Epithelial cell of proximal tubule (primary cell): Measurements from ENCODE around the gene NCKAP1. TPM values are rescaled to one million over a fixed set of nuclear protein-coding genes. Genes with fewer than 3 reads are reported as not detected.

Experiments
- DNase-seq: peaks from one replicate; pipeline ENCODE4 v3.0.0-alpha.2; 2011; ENCODE audit warnings: low read depth
- H3K4me3 ChIP-seq: 2 replicates; pipeline ENCODE4 v1.5.1; 2011; ENCODE audit warnings: low read depth, mild to moderate bottlenecking, low read length
- total RNA-seq: library from RNA; depleted of rRNA; stranded (reverse); fragments of >200 nt; gene quantifications from 2 replicates; pipeline ENCODE4 v1.2.3, GENCODE V29; 2015
- TF ChIP-seq, protein P1 (sequence below): conservative IDR thresholded peaks from 2 replicates; pipeline ENCODE4 v1.5.1; 2012; ENCODE audit warnings: low read depth, mild to moderate bottlenecking, low read length

NCKAP1 gene
- total RNA-seq, 1 donor from 2014 or later, result 79.5 TPM

DNA sequence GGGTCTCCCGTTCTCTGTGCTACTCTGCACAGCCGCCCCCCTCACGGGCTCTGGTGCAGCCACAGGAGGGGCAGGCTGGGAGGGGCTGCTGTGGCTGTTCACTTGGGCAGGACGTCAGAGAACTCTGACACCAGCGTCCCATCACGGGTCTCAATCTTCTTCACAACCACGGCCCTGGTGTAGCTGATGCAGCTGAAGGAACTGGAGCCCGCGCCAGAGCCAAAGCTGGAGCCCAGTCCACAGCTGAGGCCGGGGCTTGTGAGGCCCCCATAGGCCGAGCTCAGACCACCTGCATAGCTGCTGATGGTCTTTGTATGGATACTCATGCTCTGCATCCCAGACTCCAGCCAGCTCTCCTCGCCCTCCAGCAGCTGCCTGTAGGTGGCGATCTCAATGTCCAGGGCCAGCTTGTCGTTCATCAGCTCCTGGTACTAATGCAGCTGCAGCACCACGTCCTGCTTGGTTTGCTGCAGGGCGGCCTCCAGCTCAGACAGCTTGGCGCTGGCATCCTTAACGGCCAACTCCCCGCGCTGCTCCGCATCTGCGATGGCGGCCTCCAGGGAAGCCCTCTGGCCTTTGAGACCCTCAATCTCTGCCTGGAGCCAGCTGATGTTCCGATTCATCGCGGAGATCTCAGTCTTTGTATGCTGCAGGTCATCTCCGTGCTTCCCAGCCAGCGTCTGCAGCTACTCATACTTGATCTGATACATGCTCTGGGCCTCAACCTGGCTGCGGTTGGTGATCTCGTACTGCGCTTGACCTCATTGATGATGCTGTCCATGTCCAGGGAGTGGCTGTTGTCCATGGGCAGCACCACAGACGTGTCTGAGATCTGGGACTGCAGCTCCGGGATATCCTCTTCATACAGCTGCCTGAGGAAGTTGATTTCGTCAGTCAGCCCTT lies 32.9 kb upstream of the NCKAP1 start:
- DNase-seq, result no peak
- H3K4me3 ChIP-seq, result no peak overlapping the region
- TF ChIP-seq, protein P1, sequence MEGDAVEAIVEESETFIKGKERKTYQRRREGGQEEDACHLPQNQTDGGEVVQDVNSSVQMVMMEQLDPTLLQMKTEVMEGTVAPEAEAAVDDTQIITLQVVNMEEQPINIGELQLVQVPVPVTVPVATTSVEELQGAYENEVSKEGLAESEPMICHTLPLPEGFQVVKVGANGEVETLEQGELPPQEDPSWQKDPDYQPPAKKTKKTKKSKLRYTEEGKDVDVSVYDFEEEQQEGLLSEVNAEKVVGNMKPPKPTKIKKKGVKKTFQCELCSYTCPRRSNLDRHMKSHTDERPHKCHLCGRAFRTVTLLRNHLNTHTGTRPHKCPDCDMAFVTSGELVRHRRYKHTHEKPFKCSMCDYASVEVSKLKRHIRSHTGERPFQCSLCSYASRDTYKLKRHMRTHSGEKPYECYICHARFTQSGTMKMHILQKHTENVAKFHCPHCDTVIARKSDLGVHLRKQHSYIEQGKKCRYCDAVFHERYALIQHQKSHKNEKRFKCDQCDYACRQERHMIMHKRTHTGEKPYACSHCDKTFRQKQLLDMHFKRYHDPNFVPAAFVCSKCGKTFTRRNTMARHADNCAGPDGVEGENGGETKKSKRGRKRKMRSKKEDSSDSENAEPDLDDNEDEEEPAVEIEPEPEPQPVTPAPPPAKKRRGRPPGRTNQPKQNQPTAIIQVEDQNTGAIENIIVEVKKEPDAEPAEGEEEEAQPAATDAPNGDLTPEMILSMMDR, result peak; percentile 65

DNA sequence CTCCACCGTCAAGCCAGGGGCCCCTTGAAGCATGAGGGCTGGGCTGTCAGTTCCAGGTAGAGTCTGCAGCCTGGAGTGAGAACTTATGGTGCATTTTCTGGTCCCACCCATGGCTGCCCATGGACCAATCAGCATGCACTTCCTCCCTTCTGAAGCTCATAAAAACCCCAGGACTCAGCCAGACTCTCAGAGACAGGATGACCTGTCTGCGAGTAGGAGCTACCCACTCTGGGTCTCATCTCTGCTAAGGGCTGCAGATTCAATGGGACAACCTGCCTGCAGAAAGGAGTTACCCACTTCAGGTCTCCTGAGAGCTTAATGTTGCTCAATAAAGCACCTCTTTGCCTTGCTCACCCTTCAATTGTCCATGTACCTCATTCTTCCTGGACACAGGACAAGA lies 30.9 kb upstream of the NCKAP1 start:
- no peak overlapping the region for H3K4me3 ChIP-seq
- TF ChIP-seq, protein P1, result no peak
- DNase-seq, result no peak

DNA sequence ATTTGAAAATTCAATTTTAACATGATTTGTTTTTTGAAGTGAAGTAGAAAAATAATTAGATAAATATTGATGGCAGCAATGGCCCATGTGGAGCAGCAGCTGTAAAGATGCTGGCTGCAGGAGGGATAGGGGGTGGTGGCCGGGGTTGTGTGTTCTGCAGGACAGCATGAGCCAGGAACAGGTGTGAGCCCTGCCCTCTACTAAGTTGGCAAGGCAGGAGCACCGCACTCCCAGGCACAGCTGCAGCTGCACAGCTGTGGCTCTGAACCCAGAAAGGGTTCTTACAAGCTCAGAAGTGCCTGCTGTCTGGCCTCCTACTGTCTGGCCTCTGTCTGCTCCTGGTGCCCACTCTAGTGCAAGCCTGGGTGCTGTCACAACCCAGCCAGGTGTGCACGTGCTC lies 30.3 kb upstream of the NCKAP1 start:
- DNase-seq, result no peak
- TF ChIP-seq, protein P1, result no peak
- no peak overlapping the region for H3K4me3 ChIP-seq

DNA sequence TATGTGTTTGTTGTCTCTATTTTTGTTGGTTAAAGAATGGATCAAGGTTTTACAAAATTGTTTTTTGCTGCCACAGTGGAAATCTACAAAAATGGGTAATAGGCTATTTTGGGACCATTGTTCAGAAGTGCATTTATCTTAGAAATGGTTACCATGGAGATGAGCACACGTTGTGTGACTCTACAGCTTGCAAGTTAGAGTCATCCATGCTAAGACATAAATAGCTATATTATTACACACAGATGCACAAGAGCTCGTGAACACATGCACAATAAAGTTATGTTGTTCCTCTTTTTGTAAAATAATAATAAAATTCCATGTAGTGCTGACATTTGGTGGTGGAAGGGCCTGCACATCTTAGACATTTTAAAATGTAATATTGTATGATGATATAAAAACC lies 24.8 kb upstream of the NCKAP1 start:
- TF ChIP-seq, protein P1, result no peak
- no peak overlapping the region for H3K4me3 ChIP-seq
- DNase-seq, result no peak

DNA sequence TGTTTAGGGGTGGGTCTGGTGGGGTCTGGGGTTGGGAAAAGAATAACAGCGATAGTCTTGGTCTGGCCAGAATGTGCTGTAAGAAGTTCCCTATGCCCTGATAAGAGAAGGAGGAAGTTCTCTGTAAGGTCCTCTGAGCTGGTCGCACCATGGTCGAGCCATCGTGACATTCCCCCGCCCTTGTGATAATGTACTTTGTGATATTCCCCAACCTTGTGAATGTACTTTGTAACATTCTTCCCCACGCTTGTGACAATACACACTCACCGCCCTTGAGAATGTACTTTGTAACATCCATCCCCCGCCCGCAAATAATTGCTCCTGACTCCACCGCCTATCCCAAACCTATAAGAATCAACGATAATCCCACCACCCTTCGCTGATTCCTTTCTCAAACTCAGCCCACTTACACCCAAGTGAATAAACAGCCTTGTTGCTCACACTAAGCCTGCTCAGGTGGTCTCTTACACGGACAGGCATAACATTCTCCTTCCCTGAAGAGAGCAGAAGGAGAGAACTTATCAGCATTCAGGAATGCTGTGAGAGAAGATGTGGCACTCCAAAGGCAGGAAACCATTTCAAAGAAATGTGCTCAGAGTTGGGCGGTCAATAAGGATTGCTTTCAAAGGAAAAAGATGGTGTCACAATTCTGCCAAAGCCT lies 22.4 kb upstream of the NCKAP1 start:
- TF ChIP-seq, protein P1, result no peak
- no peak overlapping the region for H3K4me3 ChIP-seq
- DNase-seq, result no peak

DNA sequence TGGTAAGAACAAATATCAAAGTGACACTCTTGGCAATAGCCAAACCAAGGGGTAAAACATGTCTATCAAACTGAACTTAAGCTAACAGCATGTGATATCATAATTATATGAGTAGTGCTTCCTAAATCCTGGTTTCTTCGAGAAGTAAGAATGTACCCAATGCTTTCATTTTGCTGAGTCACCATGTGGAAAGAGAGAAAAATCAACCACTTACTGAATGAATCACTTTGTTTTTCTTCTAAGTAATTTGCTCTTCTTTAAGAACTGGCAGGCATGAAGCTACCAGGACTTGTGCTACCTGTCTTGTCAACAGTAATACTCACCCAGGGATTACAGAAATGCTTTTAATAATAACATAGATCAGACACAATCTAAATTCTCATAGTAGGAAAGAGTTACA lies 21.3 kb upstream of the NCKAP1 start:
- peak; percentile 84 for DNase-seq
- TF ChIP-seq, protein P1, result no peak
- no peak overlapping the region for H3K4me3 ChIP-seq
